ENCODE measurements around the gene CYP2U1.
A peak's percentile ranks its signal among the peaks of the same experiment; 100 is the strongest.

CYP2U1 gene

GRCh38 chr4:107996949-107997788 lies 65.8 kb downstream of the CYP2U1 start:
- peak; percentile 31 for DNase-seq (ENCODE audit: low read depth)
- no peak for TF ChIP-seq CTCF (conservative IDR thresholded peaks at IDR 0.05; ENCODE audit: low read depth, low read length)
- H3K4me3 ChIP-seq (ENCODE audit: low read depth, low read length) = no peak overlapping the region

- no peak for DNase-seq (ENCODE audit: low read depth)
- no peak for TF ChIP-seq CTCF (conservative IDR thresholded peaks at IDR 0.05; ENCODE audit: low read depth, low read length)
- H3K4me3 ChIP-seq (ENCODE audit: low read depth, low read length) = no peak overlapping the region
Measured at GRCh38 chr4:107997794-107998193, 66.4 kb downstream of the CYP2U1 start.

- TF ChIP-seq CTCF (conservative IDR thresholded peaks at IDR 0.05; ENCODE audit: low read depth, low read length) = no peak
- H3K4me3 ChIP-seq (ENCODE audit: low read depth, low read length) = no peak overlapping the region
- DNase-seq (ENCODE audit: low read depth) = peak; percentile 40
Measured at GRCh38 chr4:107999932-108000539, 68.7 kb downstream of the CYP2U1 start.

- no peak overlapping the region for H3K4me3 ChIP-seq (ENCODE audit: low read depth, low read length)
- no peak for TF ChIP-seq CTCF (conservative IDR thresholded peaks at IDR 0.05; ENCODE audit: low read depth, low read length)
- no peak for DNase-seq (ENCODE audit: low read depth)
Measured at GRCh38 chr4:108001540-108002135, 70.3 kb downstream of the CYP2U1 start.
